Activated T-helper 9 cell treated with anti-CD3 and anti-CD28 coated beads, Interleukin-2, amount 50 U/mL, for 16 hours (primary cell): ENCODE results near the gene PRR15.

Experiments
- DNase-seq: peaks from one replicate; pipeline ENCODE4 v3.0.0-alpha.2; 2020; ENCODE audit warnings: low read depth

The PRR15 gene

GRCh38 chr7:29569648-29570047, 6.0 kb downstream of the PRR15 start:
- no peak for DNase-seq

- DNase-seq: no peak
These were observed 8.9 kb downstream of the PRR15 start for GRCh38 chr7:29572558-29572957.

DNA sequence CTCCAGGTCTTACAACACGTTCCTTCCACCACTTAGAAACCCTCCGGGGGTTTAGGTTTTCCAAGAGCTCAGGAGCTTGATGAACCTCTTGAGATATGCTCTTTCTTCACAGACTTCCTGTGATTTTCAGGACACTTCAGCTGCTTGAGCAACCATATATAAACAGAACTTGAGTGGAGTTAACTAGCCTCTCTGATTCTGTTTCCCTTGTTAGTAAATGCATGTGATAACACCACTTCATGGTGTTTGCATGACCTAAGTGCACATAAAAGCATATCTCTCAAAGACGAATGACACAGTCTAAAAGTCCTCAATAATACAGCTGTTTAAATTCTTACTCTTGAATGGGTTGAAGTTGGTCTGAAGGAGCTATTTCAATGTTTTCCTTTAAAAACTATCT, 9.9 kb downstream of the PRR15 start:
- no peak for DNase-seq

GRCh38 chr7:29574659-29575058, 11.0 kb downstream of the PRR15 start:
- DNase-seq: no peak

DNA sequence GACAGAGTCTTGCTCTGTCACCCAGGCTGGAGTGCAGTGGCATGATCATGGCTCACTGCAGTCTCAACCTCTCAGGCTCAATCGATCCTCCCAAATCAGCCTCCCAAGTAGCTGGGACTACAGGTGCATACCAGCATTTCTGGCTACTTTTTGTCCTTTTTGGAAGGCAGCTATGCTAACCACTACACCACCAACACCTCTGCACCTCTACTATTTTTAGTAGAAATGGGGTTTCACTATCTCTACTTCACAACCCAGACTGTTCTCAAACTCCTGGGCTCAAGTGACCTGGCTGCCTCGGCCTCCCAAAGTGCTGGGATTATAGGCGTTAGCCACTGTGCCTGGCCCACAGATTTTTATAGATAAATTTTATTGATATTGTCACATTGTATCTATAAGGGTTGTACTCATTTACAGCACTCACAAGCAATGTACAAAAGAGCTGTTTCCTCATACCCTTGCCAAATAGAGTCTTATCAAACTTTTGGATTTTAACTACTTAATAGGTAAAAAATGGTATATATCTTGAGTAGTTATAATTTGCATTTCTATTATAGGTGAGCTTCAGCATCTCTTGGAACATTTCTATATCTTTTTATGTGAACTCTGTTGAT, 23.7 kb downstream of the PRR15 start:
- no peak for DNase-seq

DNA sequence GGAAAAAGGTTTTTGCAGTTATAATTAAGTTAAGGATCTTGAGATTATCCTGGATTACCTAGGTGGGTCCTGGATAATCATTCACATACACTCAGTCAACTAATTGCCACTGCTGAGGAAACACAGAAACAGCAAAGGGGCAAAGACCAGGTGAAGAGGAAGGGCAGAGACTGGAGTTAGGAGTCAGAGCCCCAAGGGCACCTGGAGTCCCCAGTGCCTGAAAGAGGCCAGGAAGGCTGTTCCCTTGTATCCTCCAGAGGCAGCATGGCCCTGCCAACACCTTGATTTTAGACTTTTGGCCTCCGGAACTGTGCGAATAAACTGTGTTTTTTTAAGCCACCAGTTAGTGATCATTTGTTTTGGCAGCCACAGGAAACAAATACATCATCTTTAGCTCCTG, 24.6 kb downstream of the PRR15 start:
- no peak for DNase-seq

- DNase-seq: no peak
These were observed 25.5 kb downstream of the PRR15 start for GRCh38 chr7:29588900-29589696.

DNA sequence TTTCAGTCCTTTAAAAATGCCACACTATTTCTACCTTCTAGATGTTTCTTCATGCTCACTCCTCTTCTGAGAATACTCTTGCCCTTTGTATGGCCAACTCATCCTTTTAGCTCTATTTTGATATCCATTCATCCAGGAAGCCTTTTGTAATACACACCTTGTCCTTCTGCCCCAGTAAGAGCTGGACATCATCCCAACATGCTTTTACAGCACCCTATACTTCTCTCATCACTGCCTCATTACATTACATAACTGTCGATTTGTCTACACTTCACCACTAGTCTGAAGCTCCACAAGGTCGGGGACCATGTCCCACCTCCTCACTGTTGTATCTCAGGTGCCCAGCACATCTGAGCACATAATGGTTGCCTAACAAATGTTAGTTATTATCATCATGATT, 29.2 kb downstream of the PRR15 start:
- DNase-seq: no peak

- DNase-seq: no peak
These were observed 29.8 kb downstream of the PRR15 start for GRCh38 chr7:29593459-29593858.

GRCh38 chr7:29596593-29597178, 33.1 kb downstream of the PRR15 start:
- DNase-seq: no peak

GRCh38 chr7:29597266-29597665, 33.6 kb downstream of the PRR15 start:
- no peak for DNase-seq

DNA sequence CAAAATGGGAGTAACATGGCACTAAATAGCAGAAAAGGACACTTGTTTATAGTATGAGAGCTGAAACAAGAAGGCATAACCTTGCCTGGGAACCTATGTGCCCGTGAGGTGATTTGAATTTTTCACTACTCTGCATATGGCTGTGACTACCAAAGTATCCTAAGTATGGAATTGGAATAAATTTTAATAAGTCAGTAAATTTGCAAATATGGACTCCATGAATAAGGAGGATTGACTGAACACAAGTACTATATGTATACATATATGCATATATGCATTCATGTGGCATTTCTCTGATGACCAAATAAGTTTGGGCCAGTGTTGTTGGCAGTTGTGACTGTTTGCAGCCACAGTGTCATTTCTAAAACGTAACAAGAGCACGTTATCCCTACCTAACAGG, 34.5 kb downstream of the PRR15 start:
- DNase-seq: no peak

DNA sequence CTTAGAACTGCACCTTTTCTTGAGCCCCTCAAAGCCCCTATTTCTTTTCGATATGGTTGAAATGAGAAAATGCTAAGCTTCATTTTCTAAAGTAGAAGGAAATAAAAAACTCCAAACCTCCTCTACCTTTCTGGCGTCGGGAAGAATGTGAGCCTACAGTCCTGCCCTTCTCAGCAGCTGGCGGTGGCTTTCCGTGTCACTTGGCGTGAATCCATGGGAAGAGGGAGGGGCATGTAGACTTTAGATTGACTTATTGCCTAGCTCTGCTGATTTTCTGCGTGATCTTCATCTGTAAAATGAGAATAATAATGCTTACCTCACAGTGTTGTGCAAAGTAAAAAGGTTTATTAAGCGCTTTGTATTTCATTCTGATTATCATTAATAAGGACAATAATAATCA, 35.0 kb downstream of the PRR15 start:
- DNase-seq: no peak

DNA sequence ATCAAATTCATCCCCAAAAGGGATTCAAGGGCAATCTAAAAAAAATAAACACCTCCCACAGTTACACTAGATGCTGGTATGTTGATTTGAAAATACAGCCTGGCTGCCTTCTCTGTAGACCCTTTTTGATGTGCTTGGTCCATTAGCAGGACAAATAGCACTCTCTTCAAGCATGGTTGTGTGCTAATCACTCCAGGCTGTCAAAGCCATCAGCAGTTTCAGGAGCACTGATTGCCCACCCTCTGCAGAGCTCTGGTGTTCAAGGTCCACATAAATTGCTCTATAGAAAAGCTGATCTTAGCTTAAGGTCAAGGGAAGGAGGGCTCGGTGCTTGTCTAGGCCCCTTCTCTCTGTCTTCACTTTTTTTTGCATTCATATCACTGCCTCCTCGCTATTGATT, 35.4 kb downstream of the PRR15 start:
- DNase-seq: no peak

GRCh38 chr7:29600661-29601060, 37.0 kb downstream of the PRR15 start:
- DNase-seq: no peak

- DNase-seq: no peak
These were observed 40.4 kb downstream of the PRR15 start for GRCh38 chr7:29604052-29604451.

- DNase-seq: no peak
These were observed 41.1 kb downstream of the PRR15 start for GRCh38 chr7:29604702-29605101.

- DNase-seq: no peak
These were observed 42.0 kb downstream of the PRR15 start for GRCh38 chr7:29605671-29606070.

DNA sequence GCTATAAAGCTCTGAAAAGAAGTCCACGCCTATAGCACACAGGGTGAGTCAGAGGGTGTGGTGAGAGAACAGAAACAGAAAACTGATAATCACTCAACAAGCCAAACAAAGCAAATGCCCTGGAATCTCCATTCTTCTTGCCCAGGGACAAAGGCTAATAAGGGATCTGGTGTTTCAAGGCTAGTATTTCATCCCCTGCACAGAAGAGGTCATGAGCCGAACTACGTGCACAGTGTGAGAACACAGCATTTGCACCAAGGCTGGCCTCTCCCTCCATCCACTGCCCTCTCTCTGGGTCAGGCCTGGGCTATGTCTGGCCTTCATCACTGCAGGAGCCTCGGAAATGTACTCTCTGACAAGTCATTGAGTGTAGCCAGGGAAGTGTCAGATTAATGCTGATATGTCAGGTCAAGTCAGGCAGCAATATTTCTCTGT, 42.7 kb downstream of the PRR15 start:
- no peak for DNase-seq

DNA sequence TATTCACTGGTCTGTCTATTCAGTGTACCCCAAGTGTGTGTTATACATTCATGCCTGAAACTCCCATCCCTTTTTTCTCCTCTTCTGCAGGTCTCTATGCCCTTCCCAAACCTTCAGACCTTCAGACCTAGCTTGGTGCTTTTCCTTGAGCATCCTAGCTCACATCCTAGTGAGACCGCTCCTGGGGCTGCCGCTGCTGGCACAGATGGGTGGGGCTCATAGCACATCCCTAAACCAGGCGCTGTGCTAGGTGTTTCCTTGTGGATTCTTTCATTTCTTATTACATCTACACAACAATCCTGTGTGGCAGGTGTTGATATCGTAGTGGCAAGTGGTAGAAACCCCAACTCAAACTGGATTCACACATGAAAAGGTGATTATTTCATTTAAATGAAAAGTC, 43.2 kb downstream of the PRR15 start:
- DNase-seq: no peak

- DNase-seq: no peak
These were observed 43.6 kb downstream of the PRR15 start for GRCh38 chr7:29607259-29607658.

DNA sequence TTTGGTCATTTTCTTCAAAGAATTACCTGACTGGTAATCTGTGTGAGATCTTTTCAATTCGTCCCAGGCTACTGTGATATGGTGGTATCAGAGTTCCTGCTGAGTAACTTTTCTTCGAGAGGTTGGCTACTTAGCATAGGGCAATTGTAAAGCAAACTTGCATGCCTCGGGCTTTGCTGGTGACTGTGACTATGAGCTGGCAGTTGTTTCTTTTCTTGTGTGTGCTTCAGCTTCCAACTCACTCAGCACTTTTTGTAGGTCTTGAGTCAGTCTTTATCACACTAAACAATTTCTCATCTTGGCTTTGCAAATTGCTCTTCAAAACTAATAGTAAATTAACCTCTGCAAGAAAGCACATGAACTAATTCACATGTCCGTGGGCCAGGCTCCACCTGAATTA, 44.3 kb downstream of the PRR15 start:
- no peak for DNase-seq
